ENCODE results near the gene PCDHB12.
"Not testable (repeated sequence)": the region's sequence is repeated elsewhere in the genome, so short reads cannot be mapped to it uniquely, and the experiment has no call there.

Gene PCDHB12

GRCh38 chr5:141208478-141208877, at the start of gene PCDHB12:
TSS of gene PCDHB12 (plus strand) at chr5:141208719. CDS start at chr5:141208908, 189 bp downstream.
- DNase-seq: no peak

- no peak for DNase-seq
Observed at GRCh38 chr5:141172381-141173204, 35.9 kb upstream of the PCDHB12 start, which contains the start of gene PCDHB7. TSS of gene PCDHB7 (plus strand) at chr5:141172644. CDS start at chr5:141172836, 192 bp downstream.

- DNase-seq: not testable (repeated sequence)
Observed at GRCh38 chr5:141174291-141175104, 34.0 kb upstream of the PCDHB12 start.

GRCh38 chr5:141175933-141176332, 32.6 kb upstream of the PCDHB12 start:
- no peak for DNase-seq

DNA sequence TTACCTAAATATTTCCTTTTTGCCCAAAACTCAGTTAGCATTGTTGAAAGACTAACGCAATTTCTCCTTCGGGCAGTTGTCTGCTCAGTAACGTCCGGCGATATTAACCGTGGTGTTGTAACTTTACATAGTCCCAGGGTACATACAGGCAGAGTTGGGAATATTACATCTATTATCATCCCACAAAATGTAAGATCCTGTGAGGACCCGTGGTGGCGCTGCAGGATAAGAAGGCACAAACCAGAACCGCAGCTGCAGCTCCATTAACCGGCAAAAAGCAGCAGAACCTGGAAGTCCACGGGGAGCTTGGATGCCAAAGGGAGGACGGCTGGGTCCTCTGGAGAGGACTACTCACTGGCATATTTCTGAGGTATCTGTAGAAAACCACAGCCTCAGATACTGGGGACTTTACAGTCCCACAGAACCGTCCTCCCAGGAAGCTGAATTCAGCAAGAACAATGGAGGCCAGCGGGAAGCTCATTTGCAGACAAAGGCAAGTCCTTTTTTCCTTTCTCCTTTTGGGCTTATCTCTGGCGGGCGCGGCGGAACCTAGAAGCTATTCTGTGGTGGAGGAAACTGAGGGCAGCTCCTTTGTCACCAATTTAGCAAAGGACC, 30.8 kb upstream of the PCDHB12 start, which contains the start of gene PCDHB8:
Gene PCDHB8 (plus strand): TSS at position 214 of the 615 bp plus-strand sequence. CDS start 245 bp downstream, at position 459.
- peak; percentile 55 for DNase-seq

DNA sequence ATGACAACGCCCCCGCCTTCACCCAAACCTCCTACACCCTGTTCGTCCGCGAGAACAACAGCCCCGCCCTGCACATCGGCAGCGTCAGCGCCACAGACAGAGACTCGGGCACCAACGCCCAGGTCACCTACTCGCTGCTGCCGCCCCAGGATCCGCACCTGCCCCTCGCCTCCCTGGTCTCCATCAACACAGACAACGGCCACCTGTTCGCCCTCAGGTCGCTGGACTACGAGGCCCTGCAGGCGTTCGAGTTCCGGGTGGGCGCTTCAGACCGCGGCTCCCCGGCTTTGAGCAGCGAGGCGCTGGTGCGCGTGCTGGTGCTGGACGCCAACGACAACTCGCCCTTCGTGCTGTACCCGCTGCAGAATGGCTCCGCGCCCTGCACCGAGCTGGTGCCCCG, 29.1 kb upstream of the PCDHB12 start:
- not testable (repeated sequence) for DNase-seq

- DNase-seq: not testable (repeated sequence)
Observed at GRCh38 chr5:141179876-141180275, 28.6 kb upstream of the PCDHB12 start.

- no peak for DNase-seq
Observed at GRCh38 chr5:141180313-141180712, 28.2 kb upstream of the PCDHB12 start.

DNA sequence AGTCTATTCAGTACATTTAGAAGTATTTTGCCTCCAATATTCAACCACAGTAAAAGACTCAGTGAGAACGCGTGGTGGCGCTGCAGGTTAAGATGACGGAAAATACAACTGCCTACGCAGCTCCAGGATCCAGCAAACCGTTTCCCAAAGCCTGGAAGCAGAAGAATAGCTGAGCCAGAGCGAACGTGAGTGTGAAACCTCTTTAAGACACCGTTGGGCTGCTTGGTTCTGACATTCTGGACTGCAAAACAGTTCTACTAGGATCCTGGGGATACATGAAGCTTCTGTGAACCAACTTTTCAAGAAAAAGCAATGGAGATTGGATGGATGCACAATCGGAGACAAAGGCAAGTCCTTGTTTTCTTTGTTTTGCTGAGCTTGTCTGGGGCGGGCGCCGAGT, 26.3 kb upstream of the PCDHB12 start, which contains the start of gene PCDHB16:
Gene PCDHB16 (plus strand): TSS at position 140 of the 400 bp plus-strand sequence. CDS start 173 bp downstream, at position 313.
- no peak for DNase-seq

DNA sequence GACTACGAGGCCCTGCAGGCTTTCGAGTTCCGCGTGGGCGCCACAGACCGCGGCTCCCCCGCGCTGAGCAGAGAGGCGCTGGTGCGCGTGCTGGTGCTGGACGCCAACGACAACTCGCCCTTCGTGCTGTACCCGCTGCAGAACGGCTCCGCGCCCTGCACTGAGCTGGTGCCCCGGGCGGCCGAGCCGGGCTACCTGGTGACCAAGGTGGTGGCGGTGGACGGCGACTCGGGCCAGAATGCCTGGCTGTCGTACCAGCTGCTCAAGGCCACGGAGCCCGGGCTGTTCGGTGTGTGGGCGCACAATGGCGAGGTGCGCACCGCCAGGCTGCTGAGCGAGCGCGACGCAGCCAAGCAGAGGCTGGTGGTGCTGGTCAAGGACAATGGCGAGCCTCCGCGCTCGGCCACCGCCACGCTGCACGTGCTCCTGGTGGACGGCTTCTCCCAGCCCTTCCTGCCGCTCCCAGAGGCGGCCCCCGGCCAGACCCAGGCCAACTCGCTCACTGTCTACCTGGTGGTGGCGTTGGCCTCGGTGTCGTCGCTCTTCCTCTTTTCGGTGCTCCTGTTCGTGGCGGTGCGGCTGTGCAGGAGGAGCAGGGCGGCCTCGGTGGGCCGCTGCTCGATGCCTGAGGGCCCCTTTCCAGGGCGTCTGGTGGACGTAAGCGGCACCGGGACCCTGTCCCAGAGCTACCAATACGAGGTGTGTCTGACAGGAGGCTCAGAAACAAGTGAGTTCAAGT, 24.2 kb upstream of the PCDHB12 start:
- not testable (repeated sequence) for DNase-seq

- no peak for DNase-seq
Observed at GRCh38 chr5:141186897-141187512, 21.5 kb upstream of the PCDHB12 start, which contains the start of gene PCDHB9. TSS of gene PCDHB9 (plus strand) at chr5:141187161. CDS start at chr5:141187319, 158 bp downstream.

DNA sequence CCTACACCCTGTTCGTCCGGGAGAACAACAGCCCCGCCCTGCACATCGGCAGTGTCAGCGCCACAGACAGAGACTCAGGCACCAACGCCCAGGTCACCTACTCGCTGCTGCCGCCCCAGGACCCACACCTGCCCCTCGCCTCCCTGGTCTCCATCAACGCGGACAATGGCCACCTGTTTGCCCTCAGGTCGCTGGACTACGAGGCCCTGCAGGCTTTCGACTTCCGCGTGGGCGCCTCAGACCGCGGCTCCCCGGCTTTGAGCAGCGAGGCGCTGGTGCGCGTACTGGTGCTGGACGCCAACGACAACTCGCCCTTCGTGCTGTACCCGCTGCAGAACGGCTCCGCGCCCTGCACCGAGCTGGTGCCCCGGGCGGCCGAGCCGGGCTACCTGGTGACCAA, 19.8 kb upstream of the PCDHB12 start:
- not testable (repeated sequence) for DNase-seq

GRCh38 chr5:141189131-141189530, 19.4 kb upstream of the PCDHB12 start:
- not testable (repeated sequence) for DNase-seq

- no peak for DNase-seq
Observed at GRCh38 chr5:141192110-141192725, 16.3 kb upstream of the PCDHB12 start, which contains the start of gene PCDHB10. TSS of gene PCDHB10 (plus strand) at chr5:141192353. CDS start at chr5:141192553, 200 bp downstream.

GRCh38 chr5:141194332-141194731, 14.2 kb upstream of the PCDHB12 start:
- not testable (repeated sequence) for DNase-seq

DNA sequence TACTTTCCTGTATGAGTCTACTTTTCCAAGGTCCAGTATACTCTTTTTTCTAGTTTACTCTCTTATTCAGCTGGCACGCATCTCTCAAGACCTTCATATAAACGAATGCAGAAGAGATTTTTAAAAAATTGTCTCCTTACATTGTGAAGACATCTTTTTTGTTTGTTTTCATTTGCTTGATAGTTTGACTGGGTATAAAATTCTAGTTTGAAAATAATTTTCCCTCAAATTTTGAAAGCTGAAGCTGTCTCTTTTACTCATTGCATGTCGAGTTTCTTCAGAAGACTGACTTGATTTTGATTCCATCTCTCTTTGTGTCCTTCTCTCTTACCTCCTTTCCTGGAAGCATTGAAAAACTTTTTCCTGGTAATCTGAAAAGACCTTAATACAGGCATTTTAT, 12.2 kb upstream of the PCDHB12 start:
- no peak for DNase-seq

DNA sequence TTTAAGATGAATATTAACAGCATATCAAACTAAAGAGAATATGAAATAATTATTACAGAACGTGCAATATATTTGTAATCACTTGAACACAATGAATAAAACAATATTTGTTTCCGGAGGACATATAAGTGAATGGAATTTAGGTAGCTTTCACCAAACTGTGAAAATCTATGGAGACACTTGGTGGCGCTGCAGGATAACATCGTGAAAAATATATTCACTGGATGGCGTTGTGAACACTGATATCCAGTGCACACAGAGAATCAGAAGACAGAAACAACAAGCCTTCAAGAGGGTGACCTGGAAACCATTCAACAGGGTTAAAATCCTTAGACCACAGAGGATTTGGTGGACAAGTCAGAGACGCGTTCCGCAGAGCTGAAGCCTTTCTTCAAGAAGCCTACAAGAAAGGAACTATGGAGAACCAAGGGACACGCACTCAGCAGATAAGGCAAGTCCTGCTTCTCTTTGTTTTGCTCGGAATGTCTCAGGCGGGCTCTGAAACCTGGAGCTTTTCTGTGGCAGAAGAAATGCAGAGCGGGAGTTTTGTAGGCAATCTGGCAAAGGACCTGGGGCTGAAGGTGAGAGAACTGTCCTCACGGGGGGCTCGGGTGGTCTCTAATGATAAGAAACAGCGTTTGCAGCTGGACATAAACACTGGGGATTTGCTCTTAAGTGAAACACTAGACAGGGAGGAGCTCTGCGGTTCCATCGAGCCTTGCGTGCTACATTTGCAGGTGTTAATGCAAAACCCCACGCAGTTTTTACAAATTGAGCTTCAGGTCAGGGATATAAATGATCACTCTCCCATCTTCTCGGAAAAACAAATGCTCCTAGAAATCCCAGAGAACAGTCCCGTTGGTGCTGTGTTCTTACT, 8.9 kb upstream of the PCDHB12 start, which contains the start of gene PCDHB11:
Gene PCDHB11 (plus strand): TSS at position 269 of the 877 bp plus-strand sequence. CDS start 148 bp downstream, at position 417.
- no peak for DNase-seq

DNA sequence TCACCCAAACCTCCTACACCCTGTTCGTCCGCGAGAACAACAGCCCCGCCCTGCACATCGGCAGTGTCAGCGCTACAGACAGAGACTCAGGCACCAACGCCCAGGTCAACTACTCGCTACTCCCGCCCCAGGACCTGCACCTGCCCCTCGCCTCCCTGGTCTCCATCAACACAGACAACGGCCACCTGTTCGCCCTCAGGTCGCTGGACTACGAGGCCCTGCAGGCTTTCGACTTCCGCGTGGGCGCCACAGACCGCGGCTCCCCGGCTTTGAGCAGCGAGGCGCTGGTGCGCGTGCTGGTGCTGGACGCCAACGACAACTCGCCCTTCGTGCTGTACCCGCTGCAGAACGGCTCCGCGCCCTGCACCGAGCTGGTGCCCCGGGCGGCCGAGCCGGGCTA, 7.4 kb upstream of the PCDHB12 start:
- not testable (repeated sequence) for DNase-seq

- not testable (repeated sequence) for DNase-seq
Observed at GRCh38 chr5:141201646-141202045, 6.9 kb upstream of the PCDHB12 start.

- not testable (repeated sequence) for DNase-seq
Observed at GRCh38 chr5:141210281-141210680, 1.8 kb downstream of the PCDHB12 start.

Measured in DMS79 (cell line).